Fibroblast of skin of left biceps (primary cell): ENCODE data around the gene SUFU.

ENCODE experiments used
- DNase-seq, 2 experiments: peaks; one replicate each; pipeline ENCODE4 v3.0.0-alpha.2; 2013; ENCODE audit warnings: low read depth in 2 of 2

SUFU gene

DNA sequence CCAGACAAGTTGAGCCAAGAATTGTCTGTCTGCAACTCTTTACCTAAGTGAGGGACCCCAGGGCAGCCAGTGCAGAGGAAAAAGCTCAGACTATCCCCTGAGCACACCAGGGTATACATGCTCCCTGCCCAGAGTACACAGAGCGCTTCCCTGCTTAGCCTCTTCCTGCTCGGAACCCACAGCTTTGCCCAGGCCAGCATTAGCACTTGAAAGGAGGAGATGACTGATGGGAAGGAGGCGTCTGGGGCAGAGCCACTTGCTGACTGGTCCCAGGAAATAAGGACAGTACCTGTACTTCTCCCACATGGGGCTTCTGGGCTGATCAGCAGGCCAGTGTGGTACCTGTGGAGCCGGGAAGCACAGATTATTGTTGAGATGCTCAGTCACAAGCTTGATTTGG is 92.1 kb downstream of the SUFU start:
- DNase-seq, result no peak

DNA sequence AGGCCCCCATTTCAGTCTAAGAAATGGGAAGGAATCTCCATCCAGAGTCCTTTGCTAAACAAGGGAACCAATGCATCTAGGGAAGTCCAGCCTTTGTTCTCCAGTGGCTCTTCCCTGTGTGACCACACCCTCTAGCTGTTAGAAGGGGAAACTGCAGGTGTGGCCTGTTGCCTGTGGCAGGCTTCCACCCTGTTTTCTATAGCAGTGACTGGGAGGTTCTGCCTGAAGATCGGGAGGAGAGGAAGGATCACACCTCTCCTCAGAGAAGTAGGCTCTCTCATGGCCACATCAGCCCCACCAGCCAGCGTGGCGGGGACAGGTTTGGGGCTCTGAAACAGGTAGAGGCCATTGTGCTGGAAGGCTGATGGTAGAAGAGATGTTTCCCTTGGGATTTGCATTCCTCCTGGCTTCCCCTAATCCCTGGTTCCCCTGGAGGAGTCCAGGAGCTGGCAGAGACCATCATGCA is 92.8 kb downstream of the SUFU start:
- no peak for DNase-seq

- no peak for DNase-seq
Observed at GRCh38 chr10:102597131-102597991, 93.6 kb downstream of the SUFU start.

GRCh38 chr10:102598243-102598642 is 94.5 kb downstream of the SUFU start:
- DNase-seq, result no peak

GRCh38 chr10:102599565-102600327 is 96.0 kb downstream of the SUFU start:
- no peak for DNase-seq

DNA sequence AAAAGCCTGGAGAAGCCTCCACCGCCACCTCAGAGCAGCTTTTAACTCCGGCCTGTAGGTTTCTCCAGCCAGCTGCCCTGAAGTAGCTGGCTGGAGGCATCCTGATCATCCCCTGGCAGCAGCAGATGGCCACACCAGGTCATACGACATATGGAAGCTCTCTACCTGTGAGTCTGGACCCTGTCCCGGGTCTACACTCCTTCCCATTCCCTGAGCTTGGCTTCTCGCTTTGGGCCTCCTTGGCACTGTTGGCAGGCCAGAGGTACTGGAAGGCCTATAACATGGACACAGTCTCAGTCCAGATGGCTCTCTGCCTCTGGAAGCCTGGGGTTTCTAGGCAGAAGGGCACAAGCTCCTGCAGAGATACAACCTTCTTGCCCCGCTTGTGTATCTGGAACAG is 97.0 kb downstream of the SUFU start:
- no peak for DNase-seq

- no peak for DNase-seq
Observed at GRCh38 chr10:102601639-102602038, 97.9 kb downstream of the SUFU start.

GRCh38 chr10:102602272-102603045 is 98.7 kb downstream of the SUFU start:
- DNase-seq, result no peak

GRCh38 chr10:102603946-102604345 is 100.2 kb downstream of the SUFU start:
- DNase-seq, result no peak

GRCh38 chr10:102604439-102604841 is 100.7 kb downstream of the SUFU start:
- peak; percentile 53 to 57 for DNase-seq

DNA sequence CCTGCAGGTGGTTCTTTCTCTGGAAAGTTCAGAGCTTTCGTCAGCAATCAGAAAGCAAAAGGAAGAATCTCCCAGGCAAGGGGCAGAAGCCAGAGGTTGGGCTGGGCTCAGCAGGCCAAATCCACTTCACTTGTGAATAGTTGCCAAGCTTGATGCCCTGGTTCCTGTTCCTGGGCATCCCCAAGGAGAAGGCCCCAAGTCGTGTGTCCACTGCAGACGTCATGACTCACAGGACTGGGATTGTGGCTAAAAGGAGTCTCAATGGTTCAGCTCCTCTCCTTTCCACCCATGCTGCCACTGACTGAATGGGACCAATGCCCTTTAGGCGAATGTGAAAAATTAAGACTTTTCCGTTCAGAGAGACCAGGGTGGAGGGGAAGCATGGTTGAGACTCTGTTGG is 101.9 kb downstream of the SUFU start:
- no peak for DNase-seq

- DNase-seq, result no peak
Observed at GRCh38 chr10:102608487-102608886, 104.7 kb downstream of the SUFU start.

- no peak for DNase-seq
Observed at GRCh38 chr10:102610441-102610887, 106.7 kb downstream of the SUFU start.

DNA sequence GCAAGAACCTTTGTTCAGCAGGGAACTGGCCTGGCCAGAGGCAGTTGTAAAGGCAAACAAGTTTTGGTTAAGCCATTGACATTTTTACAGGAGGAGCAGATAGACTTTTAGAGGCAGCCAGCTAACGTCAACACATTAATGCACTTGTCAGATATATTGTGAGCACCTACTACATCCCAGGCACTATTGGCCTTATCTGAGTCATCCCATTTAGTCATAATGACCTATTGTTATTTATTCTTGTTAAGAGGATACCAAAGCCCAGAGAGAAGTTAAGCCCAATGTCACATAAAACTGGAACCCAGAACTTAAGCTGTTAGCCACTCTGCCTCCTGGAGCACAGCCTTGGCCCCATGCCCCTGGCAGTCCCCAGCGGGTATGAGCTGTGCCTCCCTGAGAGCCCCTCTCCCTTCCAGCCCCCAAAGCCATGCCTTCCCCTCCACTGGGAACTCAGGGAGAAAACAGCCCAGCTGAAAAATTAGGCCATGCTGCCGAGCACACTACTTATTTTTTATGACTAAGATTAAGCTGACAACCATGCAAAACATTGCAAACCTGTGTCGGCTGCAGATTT is 107.8 kb downstream of the SUFU start:
- DNase-seq, result no peak

DNA sequence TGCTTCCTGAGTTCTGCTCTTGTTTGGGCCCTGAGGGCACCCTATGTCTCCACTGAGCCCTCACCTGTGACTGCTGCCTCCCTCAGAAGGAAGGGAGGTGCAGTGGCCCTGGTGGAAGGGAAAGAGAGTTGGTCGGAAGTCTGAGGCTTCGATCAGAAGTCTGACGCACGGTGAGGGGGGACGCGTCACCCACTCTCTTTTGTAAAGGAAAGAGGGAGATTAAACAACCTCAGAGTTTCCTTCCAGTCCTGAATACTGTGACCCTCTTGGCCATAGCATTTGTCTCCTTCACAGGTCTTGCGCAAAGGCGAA is 109.1 kb downstream of the SUFU start:
- DNase-seq, result no peak

GRCh38 chr10:102613286-102613685 is 109.5 kb downstream of the SUFU start:
- no peak for DNase-seq

GRCh38 chr10:102613785-102614184 is 110.0 kb downstream of the SUFU start:
- DNase-seq, result no peak

DNA sequence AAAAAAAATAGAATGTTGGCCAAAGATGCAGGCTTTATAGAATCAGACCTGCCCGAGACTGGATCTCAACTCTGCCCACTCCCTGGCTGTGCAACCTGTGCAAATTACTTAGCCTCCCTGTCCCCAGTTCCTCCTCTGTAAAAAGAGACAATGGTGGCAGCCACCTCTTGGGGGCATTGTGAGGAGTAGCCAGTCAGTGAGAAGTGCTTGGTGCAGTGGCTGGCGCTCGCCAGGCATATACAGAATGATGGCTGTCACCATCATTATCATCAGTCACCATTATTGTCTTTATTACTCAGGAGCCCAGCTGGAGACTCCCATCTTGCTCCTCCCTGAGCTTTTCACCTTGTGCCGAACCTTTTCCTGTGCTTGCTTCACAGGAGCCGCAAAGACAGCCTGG is 111.1 kb downstream of the SUFU start:
- no peak for DNase-seq

DNA sequence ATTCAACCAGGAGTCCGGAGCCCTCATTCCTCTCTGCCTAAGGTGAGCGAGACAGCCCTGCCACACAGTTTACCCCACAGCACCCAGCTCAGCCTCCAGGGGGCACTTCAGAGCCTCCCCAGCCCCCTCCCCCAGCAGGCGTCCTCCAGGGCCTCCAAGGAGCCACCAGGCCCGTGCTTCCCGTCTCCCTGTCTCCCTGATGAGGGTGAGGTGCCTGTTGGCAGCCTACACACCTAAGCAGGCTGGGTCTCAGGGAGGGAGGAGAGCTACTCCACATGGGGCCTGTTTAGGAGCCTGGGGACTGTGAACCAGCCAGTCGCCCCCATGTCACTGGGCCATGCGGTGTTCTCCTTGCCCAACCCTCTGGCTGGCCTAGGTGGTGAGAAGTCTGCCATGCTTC is 111.6 kb downstream of the SUFU start:
- no peak for DNase-seq

- no peak for DNase-seq
Observed at GRCh38 chr10:102616066-102616770, 112.4 kb downstream of the SUFU start.

DNA sequence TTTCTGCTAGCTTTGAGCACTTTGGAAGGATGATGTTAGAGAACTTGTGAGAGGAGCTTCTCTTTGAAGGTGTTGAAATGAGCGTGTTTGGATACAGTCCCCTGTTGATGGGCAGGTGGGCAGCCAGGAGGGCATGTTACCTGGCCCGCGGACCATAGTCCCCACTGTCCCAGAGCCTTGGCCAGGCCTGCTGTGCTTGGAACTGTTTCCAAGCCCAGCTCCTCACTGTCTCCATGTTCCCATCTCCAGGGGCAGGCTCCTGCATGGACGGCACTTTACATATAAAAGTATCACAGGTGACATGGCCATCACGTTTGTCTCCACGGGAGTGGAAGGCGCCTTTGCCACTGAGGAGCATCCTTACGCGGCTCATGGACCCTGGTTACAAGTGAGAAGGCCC is 113.3 kb downstream of the SUFU start:
- DNase-seq, result no peak
